Renal pelvis (tissue), 4 donors: ENCODE measurements around the gene FGF14. TPM values are rescaled to one million over a fixed set of nuclear protein-coding genes. Genes with fewer than 3 reads are reported as not detected.

Experiments used
- DNase-seq: peaks from one replicate; pipeline ENCODE4 v3.0.0-alpha.2; 2013
- polyA plus RNA-seq, 3 donors: library from polyadenylated mRNA; unstranded; fragments of 120-200 nt; gene quantifications; one replicate each; pipeline ENCODE4 v1.2.1, GENCODE V29; 2013; ENCODE audit not compliant: insufficient read length in 3 of 3

The FGF14 gene
- polyA plus RNA-seq, 3 donors = 0.55 to 0.94 (median 0.76) TPM

- no peak for DNase-seq
These were observed 91.0 kb downstream of the FGF14 start for GRCh38 chr13:102310691-102311418.

DNA sequence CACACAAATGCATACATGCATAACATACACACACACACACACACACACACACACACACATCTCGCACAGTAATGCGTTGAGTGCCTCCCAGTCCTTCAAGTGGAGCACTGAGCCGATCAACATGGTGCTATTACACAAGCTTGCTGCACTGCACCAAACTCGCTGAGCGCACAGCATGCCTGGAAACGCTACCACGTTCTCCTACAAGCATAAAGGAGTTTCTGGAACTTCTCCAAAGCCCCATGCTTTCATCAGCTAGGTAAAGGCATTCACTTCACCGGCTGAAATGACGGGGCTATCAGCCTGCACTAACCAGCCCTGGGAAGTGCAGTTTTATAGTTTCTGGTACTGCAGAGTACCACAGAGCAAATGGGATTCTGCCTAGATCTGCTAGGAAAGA, 92.7 kb downstream of the FGF14 start:
- peak; percentile 14 for DNase-seq

GRCh38 chr13:102302534-102302933, 99.3 kb downstream of the FGF14 start:
- no peak for DNase-seq

DNA sequence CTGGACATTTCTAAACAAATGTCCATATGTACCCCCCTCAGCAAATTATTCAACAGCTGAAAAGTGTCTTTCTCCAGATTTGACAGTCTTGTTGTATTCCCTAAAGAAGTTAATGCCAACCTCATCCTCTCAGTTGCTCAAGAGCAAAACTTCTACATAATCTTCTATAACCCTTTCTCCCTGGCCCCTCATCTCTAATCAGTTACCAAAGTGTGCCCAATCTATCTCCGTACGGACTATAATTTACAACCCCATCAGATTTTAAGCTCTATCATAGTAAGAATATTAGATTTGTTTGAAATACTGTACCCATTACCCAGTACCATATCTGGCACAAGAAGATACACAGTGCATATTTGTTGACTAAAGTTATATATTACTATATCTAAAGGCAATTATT, 101.5 kb downstream of the FGF14 start:
- DNase-seq = no peak

GRCh38 chr13:102299366-102299765, 102.5 kb downstream of the FGF14 start:
- DNase-seq = no peak

DNA sequence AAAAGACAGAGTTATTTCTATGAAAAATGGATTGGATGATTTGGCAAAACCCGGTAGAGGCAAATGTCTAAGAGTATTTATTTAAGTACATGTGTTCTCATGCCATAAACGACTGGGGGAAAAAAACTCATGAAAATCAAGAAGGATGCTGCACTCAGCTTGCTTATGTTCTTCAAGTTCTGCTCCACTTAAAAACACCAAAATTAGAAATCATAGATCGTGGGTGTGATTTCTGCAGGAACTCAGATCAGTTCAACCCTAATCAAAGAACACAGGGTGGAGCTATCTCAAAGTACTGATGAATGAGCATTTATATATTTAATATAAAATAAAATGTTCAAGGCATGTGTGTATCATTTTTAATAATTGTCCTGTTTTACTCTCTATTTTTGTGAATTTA, 103.8 kb downstream of the FGF14 start:
- DNase-seq = no peak

DNA sequence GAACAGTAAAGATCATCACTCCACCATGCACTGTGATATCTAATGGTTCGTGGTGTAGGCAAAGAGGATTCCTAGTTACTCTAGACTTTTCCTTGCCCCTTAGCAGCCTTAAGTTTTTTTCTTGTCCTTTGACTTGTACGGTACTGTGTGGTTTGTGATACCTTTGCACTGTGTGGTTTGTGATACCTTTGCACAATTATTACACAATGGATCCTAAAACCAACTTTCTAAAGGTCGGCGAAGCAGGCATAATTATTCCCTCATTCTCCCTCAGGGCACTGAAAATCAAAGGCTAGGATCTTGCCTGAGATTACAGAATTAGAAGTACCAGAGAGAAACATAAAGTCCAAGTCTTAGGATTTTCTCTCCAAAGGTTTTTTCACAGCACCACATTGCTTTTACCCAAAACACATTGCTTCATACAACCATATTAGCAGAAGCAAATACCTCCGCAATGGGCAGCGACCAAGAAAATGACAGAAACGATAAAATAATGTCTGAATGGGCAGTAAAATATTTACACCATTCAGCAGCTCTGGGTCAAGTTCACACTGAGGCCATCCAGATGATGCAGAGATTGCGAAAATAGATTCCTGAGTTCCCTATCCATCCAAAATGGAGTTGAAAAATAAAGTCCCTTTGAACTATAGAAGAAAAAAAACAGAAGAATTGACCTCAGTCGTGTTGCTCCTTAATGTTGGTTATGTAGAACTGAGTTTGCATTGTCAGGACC, 106.4 kb downstream of the FGF14 start:
- DNase-seq = no peak

DNA sequence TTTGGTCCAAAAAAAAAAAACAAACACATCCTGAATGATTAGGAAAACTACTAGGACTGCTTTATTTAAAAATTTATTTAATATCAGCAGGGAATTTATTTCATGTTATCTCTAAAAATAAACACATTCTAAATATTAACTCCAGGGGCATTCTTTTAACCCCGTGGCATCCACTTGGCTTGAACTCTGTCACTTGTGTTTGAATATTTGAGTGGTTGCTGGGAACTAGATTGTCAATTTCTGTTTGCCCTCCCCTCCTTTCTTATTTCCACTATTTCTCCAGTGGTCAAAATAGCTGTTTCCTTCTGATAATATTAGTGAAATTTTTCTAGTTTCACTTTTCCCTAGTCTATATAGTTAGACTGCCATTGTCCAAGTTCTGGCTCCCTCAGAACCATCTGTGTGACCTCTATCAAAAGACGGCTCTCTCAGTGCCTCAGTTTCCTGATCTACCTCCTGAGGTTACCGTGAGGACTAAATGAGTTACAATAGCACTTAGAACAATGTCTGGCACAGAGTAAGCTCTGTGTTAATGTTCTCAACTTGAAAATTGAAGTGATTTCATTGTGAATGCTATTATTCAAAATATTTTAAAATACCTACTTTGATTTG, 107.3 kb downstream of the FGF14 start:
- no peak for DNase-seq

- DNase-seq = no peak
These were observed 108.1 kb downstream of the FGF14 start for GRCh38 chr13:102293723-102294122.

DNA sequence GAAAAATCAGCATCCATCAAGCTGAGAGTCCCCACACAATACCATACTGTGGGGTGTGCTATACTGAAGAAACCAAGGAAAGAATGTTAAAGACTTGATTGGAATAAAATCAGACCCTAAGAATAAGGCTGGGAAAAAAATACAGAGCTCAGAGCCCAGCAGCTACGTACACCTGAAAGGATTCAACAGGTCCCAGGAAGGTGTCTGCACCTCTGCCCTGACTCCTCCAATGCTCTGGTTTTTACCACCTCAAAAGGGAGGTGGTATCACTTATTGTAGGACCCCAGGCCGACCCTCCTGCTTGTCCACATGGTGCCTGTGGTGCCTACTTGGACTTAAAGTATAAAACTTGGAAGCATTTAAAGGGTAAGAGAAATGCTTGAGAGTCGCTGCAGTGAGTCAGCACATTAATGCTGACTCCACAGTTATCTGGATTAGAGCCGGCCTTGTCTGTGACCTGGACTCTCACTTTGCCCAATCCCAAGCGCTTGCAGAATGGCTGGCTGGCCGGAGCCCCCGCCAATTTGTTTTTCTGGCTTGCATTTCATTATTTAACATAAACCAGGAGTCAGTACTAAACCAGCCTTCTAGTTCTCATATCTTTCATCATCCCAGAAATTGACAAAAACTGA, 110.1 kb downstream of the FGF14 start:
- no peak for DNase-seq

DNA sequence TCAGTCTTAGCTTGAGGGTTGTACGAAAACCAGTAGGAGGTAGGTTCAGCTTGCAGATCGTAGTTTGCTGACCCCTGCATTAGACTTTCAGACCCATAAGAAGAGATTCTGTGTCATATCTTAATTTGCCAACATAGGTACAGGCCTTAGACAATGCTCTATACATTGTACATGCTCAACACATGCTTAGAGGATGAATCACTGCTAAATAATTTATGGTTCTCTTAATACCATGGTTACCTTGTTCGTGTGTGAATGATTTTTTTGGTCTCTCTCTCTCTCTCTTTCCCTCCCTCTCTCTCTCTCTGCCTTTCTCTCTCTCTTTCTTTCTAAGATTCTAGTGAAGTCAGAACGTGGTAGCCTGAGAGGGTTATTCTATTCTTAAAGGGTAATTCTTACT, 112.2 kb downstream of the FGF14 start:
- DNase-seq = no peak

DNA sequence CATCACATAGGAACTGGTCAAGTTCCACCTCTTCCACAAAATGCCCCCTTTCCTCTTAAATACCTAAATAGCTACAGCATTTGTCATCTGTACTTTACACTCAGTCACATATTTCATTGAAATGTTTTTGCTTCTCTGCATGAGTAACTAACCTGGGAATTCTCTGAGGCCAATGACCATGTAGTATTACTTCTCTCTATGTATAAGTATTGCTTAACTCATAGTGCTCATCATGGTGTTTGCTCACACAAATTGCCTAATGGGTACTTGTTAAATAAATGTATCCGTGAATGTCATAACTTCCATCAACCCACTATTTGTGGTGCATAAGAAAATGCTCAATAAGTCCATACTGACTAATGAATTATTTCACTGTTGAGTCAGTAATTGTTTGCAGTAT, 115.5 kb downstream of the FGF14 start:
- DNase-seq = no peak

DNA sequence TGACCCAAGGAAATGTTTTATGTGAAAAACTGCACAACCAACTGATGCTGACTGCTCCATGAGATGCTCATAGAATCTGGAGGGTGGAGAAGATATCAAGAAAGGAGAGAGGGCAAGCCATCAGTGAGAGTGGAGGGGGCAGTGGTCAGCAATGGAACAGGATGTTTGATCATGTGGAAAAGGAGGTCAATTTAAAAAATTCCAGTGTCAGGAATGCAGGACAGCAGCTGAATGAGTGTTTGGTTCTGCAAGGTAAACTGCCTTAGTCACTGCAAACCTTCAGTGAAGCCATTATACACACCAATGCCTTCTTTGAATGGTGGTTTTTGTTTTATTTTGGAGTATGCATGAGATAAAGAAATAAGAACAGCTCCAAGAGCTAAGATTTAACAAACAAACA, 121.5 kb downstream of the FGF14 start:
- no peak for DNase-seq

DNA sequence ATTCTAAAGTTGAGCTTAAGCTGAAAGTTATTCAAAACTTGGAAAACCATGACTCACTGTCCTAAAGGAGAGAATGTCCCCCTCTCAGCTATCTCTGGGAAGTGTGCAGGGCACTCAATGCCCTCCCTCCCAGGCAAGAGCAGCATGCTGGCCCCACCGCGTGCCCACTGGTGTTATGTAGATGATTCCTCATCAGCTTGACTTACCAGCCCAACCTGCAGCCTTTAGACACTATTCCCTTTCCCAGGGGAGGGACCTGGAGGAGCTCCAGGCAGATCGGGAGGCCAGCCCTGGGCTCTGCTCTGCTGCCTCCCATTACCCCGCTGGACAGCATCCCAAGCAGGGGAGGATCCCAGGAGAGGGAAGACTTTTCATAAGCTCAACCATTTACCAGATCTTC, 124.6 kb downstream of the FGF14 start:
- DNase-seq = no peak

- no peak for DNase-seq
These were observed 125.4 kb downstream of the FGF14 start for GRCh38 chr13:102276404-102276803.

GRCh38 chr13:102275969-102276368, 125.9 kb downstream of the FGF14 start:
- DNase-seq = no peak

GRCh38 chr13:102273111-102273510, 128.7 kb downstream of the FGF14 start:
- no peak for DNase-seq

DNA sequence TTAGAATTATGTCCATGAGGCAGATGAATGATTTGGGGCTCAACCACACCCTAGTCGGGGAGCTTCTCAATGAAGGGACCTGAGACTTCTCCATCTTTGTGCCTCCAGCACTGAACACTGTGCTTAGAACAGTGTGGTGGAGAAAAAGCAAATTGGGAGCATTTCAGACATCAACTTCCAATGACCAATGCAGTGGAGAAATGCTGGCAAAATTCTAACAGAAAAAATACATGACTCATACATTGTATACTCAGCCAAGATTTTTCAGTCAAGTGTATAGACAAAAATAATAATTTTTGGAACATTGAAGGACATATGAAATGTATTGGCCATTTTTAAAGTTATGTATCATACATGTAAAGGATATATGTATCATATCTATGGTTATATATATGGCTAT, 134.7 kb downstream of the FGF14 start:
- DNase-seq = no peak

- DNase-seq = no peak
These were observed 140.0 kb downstream of the FGF14 start for GRCh38 chr13:102261809-102262208.

DNA sequence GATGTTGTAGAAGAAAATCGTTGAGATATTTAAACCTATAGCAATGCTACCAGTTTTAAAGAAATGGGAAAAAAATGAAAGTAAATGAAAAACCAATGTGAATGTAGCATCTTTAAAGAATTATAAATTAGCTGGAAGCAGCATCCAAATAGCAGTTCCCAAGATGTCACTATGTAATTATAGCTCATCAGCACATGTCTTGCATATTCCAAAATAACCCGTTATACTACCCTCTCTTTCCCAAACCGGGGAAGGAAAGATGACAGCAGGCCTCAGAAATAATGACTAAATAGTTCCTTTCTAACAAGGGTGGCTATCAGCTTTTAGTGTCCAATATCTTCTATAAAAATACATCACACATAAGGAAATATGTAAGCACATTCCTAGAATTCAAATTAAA, 140.5 kb downstream of the FGF14 start:
- no peak for DNase-seq

- DNase-seq = no peak
These were observed 141.6 kb downstream of the FGF14 start for GRCh38 chr13:102260256-102260655.

DNA sequence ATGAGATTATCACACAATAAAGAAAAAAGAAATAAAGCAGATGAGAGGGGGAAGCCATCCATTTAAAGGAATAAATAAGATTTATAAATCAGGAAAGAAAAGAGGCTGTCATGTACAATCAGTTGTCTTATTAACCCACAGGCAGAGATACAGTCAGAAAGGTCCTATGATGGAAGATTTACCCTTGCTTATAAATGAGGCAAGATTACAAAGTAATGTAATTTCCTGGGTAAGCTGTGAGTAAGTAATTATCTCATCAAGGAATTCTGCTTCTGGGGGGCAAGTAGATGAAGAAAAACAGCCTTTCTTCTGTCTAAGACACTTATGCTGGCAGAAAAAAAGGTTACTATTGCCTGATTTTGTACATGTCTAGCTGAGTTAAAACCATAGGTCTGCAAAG, 146.4 kb downstream of the FGF14 start:
- DNase-seq = no peak

GRCh38 chr13:102251817-102252216, 150.0 kb downstream of the FGF14 start:
- DNase-seq = no peak
